OCI-LY1 (cell line): ENCODE measurements around the gene COL23A1.
A peak's percentile ranks its signal among the peaks of the same experiment; 100 is the strongest.

Experiments used
- H2AFZ ChIP-seq: fragments of 200-600 bp; sonication (generic), shearing (Covaris generic); 2 replicates; pipeline ENCODE4 v1.6.0; 2014; ENCODE audit warnings: antibody characterized with exemption, mild to moderate bottlenecking, low read length
- H3F3A ChIP-seq: fragments of 200-600 bp; sonication (generic), shearing (Covaris generic); 2 replicates; pipeline ENCODE4 v1.6.0; 2014; ENCODE audit warnings: mild to moderate bottlenecking, antibody characterized with exemption, low read length, moderate library complexity; ENCODE audit not compliant: insufficient read depth
- H3K27ac ChIP-seq: fragments of 200-600 bp; sonication (generic); 2 replicates; pipeline ENCODE4 v1.5.1; 2014; ENCODE audit warnings: low read length, mixed run types, mild to moderate bottlenecking, low read depth; ENCODE audit not compliant: poor library complexity, severe bottlenecking
- H3K27me3 ChIP-seq: fragments of 200-600 bp; sonication (generic); 2 replicates; pipeline ENCODE4 v1.6.0; 2014; ENCODE audit warnings: antibody characterized with exemption, mild to moderate bottlenecking, low read length, moderate library complexity; ENCODE audit not compliant: insufficient read depth
- H3K36me3 ChIP-seq: fragments of 200-600 bp; sonication (generic); 2 replicates; pipeline ENCODE4 v1.6.1; 2014; ENCODE audit warnings: mild to moderate bottlenecking, antibody characterized with exemption, low read length, moderate library complexity, mixed read lengths; ENCODE audit not compliant: insufficient read depth
- H3K4me1 ChIP-seq: fragments of 200-600 bp; sonication (generic); 2 replicates; pipeline ENCODE4 v1.5.1; 2014; ENCODE audit warnings: mild to moderate bottlenecking, low read length, moderate library complexity; ENCODE audit not compliant: insufficient read depth, severe bottlenecking
- H3K4me2 ChIP-seq: fragments of 200-600 bp; sonication (generic), shearing (Covaris generic); 2 replicates; pipeline ENCODE4 v1.6.1; 2014; ENCODE audit warnings: low read length
- H3K4me3 ChIP-seq: fragments of 200-600 bp; sonication (generic); 2 replicates; pipeline ENCODE4 v1.5.1; 2014; ENCODE audit warnings: low read length, low read depth, mild to moderate bottlenecking, mixed read lengths; ENCODE audit not compliant: poor library complexity, severe bottlenecking
- H3K79me2 ChIP-seq: fragments of 200-600 bp; shearing (Covaris generic); 2 replicates; pipeline ENCODE4 v1.6.1; 2016; ENCODE audit warnings: mixed run types, low read length, mixed read lengths; ENCODE audit not compliant: insufficient read depth
- H3K9ac ChIP-seq: fragments of 200-600 bp; sonication (generic), shearing (Covaris generic); 2 replicates; pipeline ENCODE4 v1.6.1; 2014; ENCODE audit warnings: mild to moderate bottlenecking, low read length, mixed read lengths
- H3K9me2 ChIP-seq: fragments of 200-600 bp; sonication (generic), shearing (Covaris generic); 2 replicates; pipeline ENCODE4 v1.6.1; 2014; ENCODE audit warnings: low read depth, mild to moderate bottlenecking, low read length, mixed read lengths
- H3K9me3 ChIP-seq: fragments of 200-600 bp; shearing (Covaris generic); 2 replicates; pipeline ENCODE4 v1.6.1; 2014; ENCODE audit warnings: low read length, mixed read lengths
- H4K20me1 ChIP-seq: fragments of 200-600 bp; sonication (generic), shearing (Covaris generic); 2 replicates; pipeline ENCODE4 v1.6.0; 2016; ENCODE audit warnings: mild to moderate bottlenecking, low read length; ENCODE audit not compliant: insufficient read depth
- CTCF ChIP-seq: fragments of 200-600 bp; sonication (generic), shearing (Covaris generic); IDR thresholded peaks from 2 replicates; pipeline ENCODE4 v1.5.1; 2017; ENCODE audit warnings: mild to moderate bottlenecking, antibody characterized with exemption, low read length, moderate library complexity, mixed read lengths
- EZH2 ChIP-seq: fragments of 200-600 bp; sonication (generic), shearing (Covaris generic); IDR thresholded peaks from 2 replicates; pipeline ENCODE4 v1.8.0; 2017; ENCODE audit warnings: borderline replicate concordance, mixed run types, mild to moderate bottlenecking, antibody characterized with exemption, low read length, moderate library complexity, mixed read lengths

COL23A1 gene

GRCh38 chr5:178234750-178235587, 355.2 kb downstream of the COL23A1 start:
- no peak overlapping the region for H3K9ac ChIP-seq
- no peak overlapping the region for H2AFZ ChIP-seq
- H3K27ac ChIP-seq = no peak overlapping the region
- no peaks in the 10 kb centered on the region for H3K9me3 ChIP-seq
- TF ChIP-seq EZH2 (no peak), CTCF (peak; percentile 87)
- 0 out of 2 replicates have a peak, but pooled peaks cover 3% of the 10 kb centered on the region for H3F3A ChIP-seq
- H3K4me1 ChIP-seq = peaks cover 31% of the 10 kb centered on the region
- no peak overlapping the region for H3K4me3 ChIP-seq
- H3K79me2 ChIP-seq = peaks cover 7% of the 10 kb centered on the region
- H3K36me3 ChIP-seq = peaks cover 14% of the 10 kb centered on the region
- no peaks in the 10 kb centered on the region for H3K9me2 ChIP-seq
- no peak overlapping the region for H3K4me2 ChIP-seq
- H4K20me1 ChIP-seq = no peaks in the 10 kb centered on the region
- no peaks in the 10 kb centered on the region for H3K27me3 ChIP-seq

GRCh38 chr5:178234121-178234749, 356.0 kb downstream of the COL23A1 start:
- no peak overlapping the region for H3K9ac ChIP-seq
- H3K9me3 ChIP-seq = no peaks in the 10 kb centered on the region
- no peaks in the 10 kb centered on the region for H3K27me3 ChIP-seq
- peaks cover 7% of the 10 kb centered on the region for H3K79me2 ChIP-seq
- H3F3A ChIP-seq = 0 out of 2 replicates have a peak, but pooled peaks cover 3% of the 10 kb centered on the region
- H3K4me1 ChIP-seq = peaks cover 27% of the 10 kb centered on the region
- TF ChIP-seq CTCF (no peak), EZH2 (no peak)
- H3K4me3 ChIP-seq = no peak overlapping the region
- no peaks in the 10 kb centered on the region for H4K20me1 ChIP-seq
- H3K36me3 ChIP-seq = peaks cover 22% of the 10 kb centered on the region
- no peak overlapping the region for H3K27ac ChIP-seq
- no peak overlapping the region for H2AFZ ChIP-seq
- no peak overlapping the region for H3K4me2 ChIP-seq
- no peaks in the 10 kb centered on the region for H3K9me2 ChIP-seq

- Histone ChIP-seq H3K79me2 (peaks cover 7% of the 10 kb centered on the region), H3F3A (0 out of 2 replicates have a peak, but pooled peaks cover 3% of the 10 kb centered on the region), H3K4me1 (peaks cover 20% of the 10 kb centered on the region), H3K9me3 (no peaks in the 10 kb centered on the region), H3K27ac (peak overlapping the region; percentile 37), H3K9me2 (no peaks in the 10 kb centered on the region), H4K20me1 (no peaks in the 10 kb centered on the region), H3K9ac (peak overlapping the region; percentile 99), H3K27me3 (no peaks in the 10 kb centered on the region), H3K4me2 (peak overlapping the region; percentile 94), H3K4me3 (peak overlapping the region; percentile 99), H3K36me3 (peaks cover 34% of the 10 kb centered on the region), H2AFZ (0 out of 2 replicates have a peak overlapping the region, but pooled peaks have one; percentile 2)
- no peak for TF ChIP-seq CTCF
- TF ChIP-seq EZH2 = no peak
Observed at GRCh38 chr5:178232920-178233429, 357.2 kb downstream of the COL23A1 start.
